HepG2 (cell line): ENCODE results near the gene CDK7. TPM values are rescaled to one million over a fixed set of nuclear protein-coding genes. Genes with fewer than 3 reads are reported as not detected.
A peak's percentile ranks its signal among the peaks of the same experiment; 100 is the strongest.

Source experiments
- MED1 ChIP-seq: sonication (generic); formaldehyde crosslinking; IDR thresholded peaks from 2 replicates; pipeline ENCODE4 v1.4.0; 2020; ENCODE audit warnings: missing genetic modification reagents
- SIN3A ChIP-seq: IDR thresholded peaks from 2 replicates; pipeline ENCODE4 v1.6.1; 2011; ENCODE audit warnings: low read depth, mild to moderate bottlenecking, control low read depth, low read length, borderline replicate concordance
- SP140L ChIP-seq: sonication (generic); formaldehyde crosslinking; IDR thresholded peaks from 2 replicates; pipeline ENCODE4 v1.4.0; 2020; ENCODE audit warnings: missing genetic modification reagents, borderline replicate concordance
- TEAD2 ChIP-seq: sonication (generic); formaldehyde crosslinking; IDR thresholded peaks from 2 replicates; pipeline ENCODE4 v1.9.0; 2021; ENCODE audit warnings: missing genetic modification reagents
- TRIM24 ChIP-seq: sonication (generic); formaldehyde crosslinking; IDR thresholded peaks from 2 replicates; pipeline ENCODE4 v1.8.0; 2022; ENCODE audit warnings: mild to moderate bottlenecking, missing genetic modification reagents
- YEATS2 ChIP-seq: sonication (generic); formaldehyde crosslinking; IDR thresholded peaks from 2 replicates; pipeline ENCODE4 v1.4.0; 2020; ENCODE audit warnings: missing genetic modification reagents, borderline replicate concordance
- ZC3H4 ChIP-seq: sonication (generic); formaldehyde crosslinking; IDR thresholded peaks from 2 replicates; pipeline ENCODE4 v1.4.0; 2020; ENCODE audit warnings: missing genetic modification reagents, borderline replicate concordance
- ZNF33B ChIP-seq: sonication (generic); formaldehyde crosslinking; IDR thresholded peaks from 2 replicates; pipeline ENCODE4 v1.5.1; 2020; ENCODE audit warnings: mild to moderate bottlenecking, missing genetic modification reagents
- ZNF75D ChIP-seq: sonication (generic); formaldehyde crosslinking; IDR thresholded peaks from 2 replicates; pipeline ENCODE4 v1.8.1; 2023; ENCODE audit warnings: missing genetic modification reagents, mild to moderate bottlenecking, borderline replicate concordance
- polyA plus RNA-seq, 8 experiments: library from polyadenylated mRNA; depleted of rRNA in 3 of 8; stranded (reverse) in 7 of 8; unstranded in 1 of 8; fragments of >200 nt; fragmentation: Illumina TruSeq in 4 of 8; extraction: Trizol in 4 of 8; gene quantifications; 2 replicates each; pipeline versions ENCODE4 v1.2.1 to v1.2.3, GENCODE V29; 2011 to 2016; ENCODE audit warnings: low read depth in 4 of 8, missing spikeins in 1 of 8, mixed read lengths in 1 of 8; ENCODE audit not compliant: insufficient read depth in 1 of 8
- total RNA-seq, 5 experiments: library from RNA; depleted of rRNA; stranded (reverse); fragments of >200 nt; fragmentation: Illumina TruSeq; extraction: Trizol; gene quantifications; 2 replicates each; pipeline ENCODE4 v1.2.3, GENCODE V29; 2016; ENCODE audit warnings: low read depth in 1 of 5
- TF ChIP-seq, protein P1 (sequence below): sonication (generic); formaldehyde crosslinking; IDR thresholded peaks from 2 replicates; pipeline ENCODE4 v1.8.0; 2022; ENCODE audit warnings: low read depth, missing genetic modification reagents
- TF ChIP-seq, protein P2 (sequence below): sonication (generic); formaldehyde crosslinking; IDR thresholded peaks from 2 replicates; pipeline ENCODE4 v1.5.0; 2020; ENCODE audit warnings: missing genetic modification reagents
- TF ChIP-seq, protein P3 (sequence below): sonication (generic); formaldehyde crosslinking; IDR thresholded peaks from 2 replicates; pipeline ENCODE4 v1.9.0; 2022; ENCODE audit warnings: low read depth, missing genetic modification reagents
- TF ChIP-seq, protein P4 (sequence below): sonication (generic); formaldehyde crosslinking; IDR thresholded peaks from 2 replicates; pipeline ENCODE4 v1.4.0; 2020; ENCODE audit warnings: mild to moderate bottlenecking, missing genetic modification reagents
- TF ChIP-seq, protein P5 (sequence below), 2 experiments: fragments of 450-650 bp in 1 of 2; sonication (generic) in 1 of 2; formaldehyde crosslinking in 1 of 2; IDR thresholded peaks; 2 replicates each; pipeline versions ENCODE4 v1.6.1 to v1.8.0; 2016 to 2022; ENCODE audit warnings: antibody characterized with exemption in 1 of 2, mild to moderate bottlenecking in 1 of 2, missing genetic modification reagents in 1 of 2

CDK7 gene
- total and polyA plus RNA-seq, 2 of the 13 experiments (the other 11 are each of a cell fraction or from before 2014, with no cell fraction given), result 41.2 to 54.9 TPM

DNA sequence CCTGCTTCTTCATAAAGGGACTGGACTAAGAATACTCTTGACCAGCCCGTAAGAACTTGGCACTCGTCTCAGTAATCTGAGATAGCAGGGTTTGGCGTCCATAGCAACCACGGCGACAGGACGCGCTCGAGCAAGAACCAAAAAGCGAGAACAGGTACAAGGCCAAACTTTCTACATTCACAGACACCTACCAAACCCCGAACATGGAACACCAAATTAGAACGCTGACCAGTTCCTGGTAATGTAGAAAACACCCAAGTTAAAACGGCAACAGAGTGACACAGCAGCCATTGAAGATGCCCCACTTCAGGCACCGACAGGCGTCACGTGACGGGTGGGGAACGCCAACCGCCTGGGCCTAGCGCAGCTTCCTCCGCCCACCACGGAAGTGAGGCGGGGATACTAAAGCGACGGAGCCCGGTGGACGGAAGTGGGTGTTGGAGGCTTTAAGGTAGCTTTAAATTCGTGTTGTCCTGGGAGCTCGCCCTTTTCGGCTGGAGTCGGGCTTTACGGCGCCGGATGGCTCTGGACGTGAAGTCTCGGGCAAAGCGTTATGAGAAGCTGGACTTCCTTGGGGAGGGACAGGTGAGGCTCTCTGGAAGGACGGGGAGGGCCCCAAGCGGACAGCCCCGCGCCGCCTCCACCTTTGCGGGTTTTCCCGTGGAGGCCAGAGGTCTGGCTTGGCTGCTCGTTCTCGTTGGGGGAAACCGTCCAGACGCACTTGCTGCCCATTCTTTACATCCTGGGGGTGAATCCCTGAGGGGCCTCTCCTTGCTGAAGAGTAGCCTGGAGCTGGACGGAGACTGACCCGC lies at the start of gene CDK7 (continued):
- TF ChIP-seq SP140L (CRISPR knock-in tag), result no peak
- TF ChIP-seq ZNF33B (CRISPR knock-in tag), result peak; percentile 43; the same call in 1 of the 2 replicates
- no peak for TF ChIP-seq TEAD2 (CRISPR knock-in tag)
- no peak for TF ChIP-seq ZC3H4 (CRISPR knock-in tag)
- TF ChIP-seq, protein P1, sequence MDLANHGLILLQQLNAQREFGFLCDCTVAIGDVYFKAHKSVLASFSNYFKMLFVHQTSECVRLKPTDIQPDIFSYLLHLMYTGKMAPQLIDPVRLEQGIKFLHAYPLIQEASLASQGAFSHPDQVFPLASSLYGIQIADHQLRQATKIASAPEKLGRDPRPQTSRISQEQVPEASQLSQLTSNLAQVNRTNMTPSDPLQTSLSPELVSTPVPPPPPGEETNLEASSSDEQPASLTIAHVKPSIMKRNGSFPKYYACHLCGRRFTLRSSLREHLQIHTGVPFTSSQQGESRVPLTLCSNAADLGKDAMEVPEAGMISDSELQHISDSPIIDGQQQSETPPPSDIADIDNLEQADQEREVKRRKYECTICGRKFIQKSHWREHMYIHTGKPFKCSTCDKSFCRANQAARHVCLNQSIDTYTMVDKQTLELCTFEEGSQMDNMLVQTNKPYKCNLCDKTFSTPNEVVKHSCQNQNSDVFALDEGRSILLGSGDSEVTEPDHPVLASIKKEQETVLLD, result no peak
- TF ChIP-seq ZNF75D (CRISPR knock-in tag), result no peak
- TF ChIP-seq, protein P2, sequence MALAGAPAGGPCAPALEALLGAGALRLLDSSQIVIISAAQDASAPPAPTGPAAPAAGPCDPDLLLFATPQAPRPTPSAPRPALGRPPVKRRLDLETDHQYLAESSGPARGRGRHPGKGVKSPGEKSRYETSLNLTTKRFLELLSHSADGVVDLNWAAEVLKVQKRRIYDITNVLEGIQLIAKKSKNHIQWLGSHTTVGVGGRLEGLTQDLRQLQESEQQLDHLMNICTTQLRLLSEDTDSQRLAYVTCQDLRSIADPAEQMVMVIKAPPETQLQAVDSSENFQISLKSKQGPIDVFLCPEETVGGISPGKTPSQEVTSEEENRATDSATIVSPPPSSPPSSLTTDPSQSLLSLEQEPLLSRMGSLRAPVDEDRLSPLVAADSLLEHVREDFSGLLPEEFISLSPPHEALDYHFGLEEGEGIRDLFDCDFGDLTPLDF (CRISPR knock-in tag), result no peak
- TF ChIP-seq TRIM24, result no peak
- TF ChIP-seq, protein P3, sequence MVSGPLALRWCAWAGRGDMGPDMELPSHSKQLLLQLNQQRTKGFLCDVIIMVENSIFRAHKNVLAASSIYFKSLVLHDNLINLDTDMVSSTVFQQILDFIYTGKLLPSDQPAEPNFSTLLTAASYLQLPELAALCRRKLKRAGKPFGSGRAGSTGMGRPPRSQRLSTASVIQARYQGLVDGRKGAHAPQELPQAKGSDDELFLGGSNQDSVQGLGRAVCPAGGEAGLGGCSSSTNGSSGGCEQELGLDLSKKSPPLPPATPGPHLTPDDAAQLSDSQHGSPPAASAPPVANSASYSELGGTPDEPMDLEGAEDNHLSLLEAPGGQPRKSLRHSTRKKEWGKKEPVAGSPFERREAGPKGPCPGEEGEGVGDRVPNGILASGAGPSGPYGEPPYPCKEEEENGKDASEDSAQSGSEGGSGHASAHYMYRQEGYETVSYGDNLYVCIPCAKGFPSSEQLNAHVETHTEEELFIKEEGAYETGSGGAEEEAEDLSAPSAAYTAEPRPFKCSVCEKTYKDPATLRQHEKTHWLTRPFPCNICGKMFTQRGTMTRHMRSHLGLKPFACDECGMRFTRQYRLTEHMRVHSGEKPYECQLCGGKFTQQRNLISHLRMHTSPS, result no peak
- TF ChIP-seq, protein P4, sequence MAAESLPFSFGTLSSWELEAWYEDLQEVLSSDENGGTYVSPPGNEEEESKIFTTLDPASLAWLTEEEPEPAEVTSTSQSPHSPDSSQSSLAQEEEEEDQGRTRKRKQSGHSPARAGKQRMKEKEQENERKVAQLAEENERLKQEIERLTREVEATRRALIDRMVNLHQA (CRISPR knock-in tag), result no peak
- TF ChIP-seq, protein P5, sequence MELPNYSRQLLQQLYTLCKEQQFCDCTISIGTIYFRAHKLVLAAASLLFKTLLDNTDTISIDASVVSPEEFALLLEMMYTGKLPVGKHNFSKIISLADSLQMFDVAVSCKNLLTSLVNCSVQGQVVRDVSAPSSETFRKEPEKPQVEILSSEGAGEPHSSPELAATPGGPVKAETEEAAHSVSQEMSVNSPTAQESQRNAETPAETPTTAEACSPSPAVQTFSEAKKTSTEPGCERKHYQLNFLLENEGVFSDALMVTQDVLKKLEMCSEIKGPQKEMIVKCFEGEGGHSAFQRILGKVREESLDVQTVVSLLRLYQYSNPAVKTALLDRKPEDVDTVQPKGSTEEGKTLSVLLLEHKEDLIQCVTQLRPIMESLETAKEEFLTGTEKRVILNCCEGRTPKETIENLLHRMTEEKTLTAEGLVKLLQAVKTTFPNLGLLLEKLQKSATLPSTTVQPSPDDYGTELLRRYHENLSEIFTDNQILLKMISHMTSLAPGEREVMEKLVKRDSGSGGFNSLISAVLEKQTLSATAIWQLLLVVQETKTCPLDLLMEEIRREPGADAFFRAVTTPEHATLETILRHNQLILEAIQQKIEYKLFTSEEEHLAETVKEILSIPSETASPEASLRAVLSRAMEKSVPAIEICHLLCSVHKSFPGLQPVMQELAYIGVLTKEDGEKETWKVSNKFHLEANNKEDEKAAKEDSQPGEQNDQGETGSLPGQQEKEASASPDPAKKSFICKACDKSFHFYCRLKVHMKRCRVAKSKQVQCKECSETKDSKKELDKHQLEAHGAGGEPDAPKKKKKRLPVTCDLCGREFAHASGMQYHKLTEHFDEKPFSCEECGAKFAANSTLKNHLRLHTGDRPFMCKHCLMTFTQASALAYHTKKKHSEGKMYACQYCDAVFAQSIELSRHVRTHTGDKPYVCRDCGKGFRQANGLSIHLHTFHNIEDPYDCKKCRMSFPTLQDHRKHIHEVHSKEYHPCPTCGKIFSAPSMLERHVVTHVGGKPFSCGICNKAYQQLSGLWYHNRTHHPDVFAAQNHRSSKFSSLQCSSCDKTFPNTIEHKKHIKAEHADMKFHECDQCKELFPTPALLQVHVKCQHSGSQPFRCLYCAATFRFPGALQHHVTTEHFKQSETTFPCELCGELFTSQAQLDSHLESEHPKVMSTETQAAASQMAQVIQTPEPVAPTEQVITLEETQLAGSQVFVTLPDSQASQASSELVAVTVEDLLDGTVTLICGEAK (IDR thresholded peaks at IDR 0.05), result peak; percentile 44; the same call in 1 of the 2 replicates
- TF ChIP-seq, protein P5 (CRISPR knock-in tag; IDR thresholded peaks at IDR 0.05), result peak; percentile 67; the same call in 1 of the 2 replicates
- TF ChIP-seq MED1, result no peak
- TF ChIP-seq YEATS2 (CRISPR knock-in tag), result peak; percentile 89
- TF ChIP-seq SIN3A, result peak; percentile 99
